Measurements from ENCODE around the gene ABHD6.

ABHD6 gene

DNA sequence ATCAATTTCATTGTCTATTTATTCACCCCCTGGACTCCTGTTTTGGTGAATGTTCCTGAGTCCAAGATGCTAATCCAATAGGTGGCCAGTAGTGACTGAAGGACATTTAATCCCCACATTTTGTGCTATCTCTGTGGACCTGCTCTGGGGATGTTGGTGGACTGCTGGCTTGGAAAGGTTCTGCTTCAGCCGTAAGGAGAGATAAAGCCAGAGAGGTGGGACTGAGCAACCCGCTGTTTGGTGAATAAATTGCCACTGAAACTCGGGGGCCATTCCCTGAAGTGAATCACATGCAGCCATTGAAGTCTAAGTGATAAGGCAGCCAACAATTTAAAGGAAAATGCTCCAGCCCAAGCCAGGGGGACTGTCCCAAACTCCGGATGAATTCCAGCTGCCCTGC is 1.6 kb upstream of the ABHD6 start:
- H3K4me3 ChIP-seq (ENCODE audit: low read depth, low read length): no peak overlapping the region
- TF ChIP-seq, protein P1, sequence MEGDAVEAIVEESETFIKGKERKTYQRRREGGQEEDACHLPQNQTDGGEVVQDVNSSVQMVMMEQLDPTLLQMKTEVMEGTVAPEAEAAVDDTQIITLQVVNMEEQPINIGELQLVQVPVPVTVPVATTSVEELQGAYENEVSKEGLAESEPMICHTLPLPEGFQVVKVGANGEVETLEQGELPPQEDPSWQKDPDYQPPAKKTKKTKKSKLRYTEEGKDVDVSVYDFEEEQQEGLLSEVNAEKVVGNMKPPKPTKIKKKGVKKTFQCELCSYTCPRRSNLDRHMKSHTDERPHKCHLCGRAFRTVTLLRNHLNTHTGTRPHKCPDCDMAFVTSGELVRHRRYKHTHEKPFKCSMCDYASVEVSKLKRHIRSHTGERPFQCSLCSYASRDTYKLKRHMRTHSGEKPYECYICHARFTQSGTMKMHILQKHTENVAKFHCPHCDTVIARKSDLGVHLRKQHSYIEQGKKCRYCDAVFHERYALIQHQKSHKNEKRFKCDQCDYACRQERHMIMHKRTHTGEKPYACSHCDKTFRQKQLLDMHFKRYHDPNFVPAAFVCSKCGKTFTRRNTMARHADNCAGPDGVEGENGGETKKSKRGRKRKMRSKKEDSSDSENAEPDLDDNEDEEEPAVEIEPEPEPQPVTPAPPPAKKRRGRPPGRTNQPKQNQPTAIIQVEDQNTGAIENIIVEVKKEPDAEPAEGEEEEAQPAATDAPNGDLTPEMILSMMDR (IDR thresholded peaks at IDR 0.05; ENCODE audit: insufficient read depth, low read length, missing control alignments): no peak
- CTCF ChIA-PET: interaction anchor here (3.6 to 6.2 kb wide), 2 partner anchors 19 to 71 kb away, joined by 12 to 35 read pairs; partner anchors contain the start of genes HTD2 and RPP14
- DNase-seq (ENCODE audit: low read depth, low spot score): no peak
- POLR2A ChIA-PET: no interaction called here

DNA sequence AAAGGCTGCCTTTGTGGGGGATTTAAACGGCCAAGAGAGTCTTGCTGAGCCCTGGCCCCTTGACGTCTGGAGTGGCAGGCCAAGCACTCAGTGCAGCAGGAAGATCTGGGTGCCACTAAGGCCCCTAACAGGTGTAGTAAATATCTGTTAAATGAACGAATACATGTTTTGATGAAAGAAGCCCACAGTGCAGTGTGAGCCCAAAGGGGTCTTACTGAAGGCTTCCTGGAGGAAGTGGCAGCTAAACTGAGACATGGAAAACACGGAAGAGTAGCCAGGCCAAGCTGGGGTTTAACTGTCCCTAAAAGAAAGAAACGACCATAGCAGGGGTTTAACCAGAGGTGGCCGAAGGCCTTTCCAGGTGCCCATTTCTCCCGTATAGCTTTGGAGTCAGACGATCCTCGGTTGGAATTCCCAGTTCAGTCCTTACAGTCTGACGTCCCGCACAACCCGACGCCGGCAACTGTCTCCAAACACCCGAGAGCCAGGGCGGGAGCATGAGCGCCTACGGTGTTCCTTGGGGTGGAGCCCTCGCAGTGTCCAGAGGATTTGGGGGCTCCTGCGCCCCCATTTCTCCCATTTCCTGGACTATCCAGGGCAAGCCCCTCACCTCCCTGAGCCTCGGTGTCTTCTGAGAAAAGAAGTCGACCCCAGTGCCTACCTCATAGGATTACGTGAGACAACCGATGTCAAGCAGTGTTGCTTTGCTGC is 910 bp upstream of the ABHD6 start:
- ChIA-PET POLR2A (no interaction called here), CTCF (interaction anchor here (3.4 to 3.6 kb wide), 2 partner anchors 20 to 65 kb away, joined by 12 to 20 read pairs; no protein-coding TSS in a partner anchor)
- H3K4me3 ChIP-seq (ENCODE audit: low read depth, low read length): peak overlapping the region; percentile 81
- TF ChIP-seq, protein P1 (IDR thresholded peaks at IDR 0.05; ENCODE audit: insufficient read depth, low read length, missing control alignments): no peak
- no peak for DNase-seq (ENCODE audit: low read depth, low spot score)

DNA sequence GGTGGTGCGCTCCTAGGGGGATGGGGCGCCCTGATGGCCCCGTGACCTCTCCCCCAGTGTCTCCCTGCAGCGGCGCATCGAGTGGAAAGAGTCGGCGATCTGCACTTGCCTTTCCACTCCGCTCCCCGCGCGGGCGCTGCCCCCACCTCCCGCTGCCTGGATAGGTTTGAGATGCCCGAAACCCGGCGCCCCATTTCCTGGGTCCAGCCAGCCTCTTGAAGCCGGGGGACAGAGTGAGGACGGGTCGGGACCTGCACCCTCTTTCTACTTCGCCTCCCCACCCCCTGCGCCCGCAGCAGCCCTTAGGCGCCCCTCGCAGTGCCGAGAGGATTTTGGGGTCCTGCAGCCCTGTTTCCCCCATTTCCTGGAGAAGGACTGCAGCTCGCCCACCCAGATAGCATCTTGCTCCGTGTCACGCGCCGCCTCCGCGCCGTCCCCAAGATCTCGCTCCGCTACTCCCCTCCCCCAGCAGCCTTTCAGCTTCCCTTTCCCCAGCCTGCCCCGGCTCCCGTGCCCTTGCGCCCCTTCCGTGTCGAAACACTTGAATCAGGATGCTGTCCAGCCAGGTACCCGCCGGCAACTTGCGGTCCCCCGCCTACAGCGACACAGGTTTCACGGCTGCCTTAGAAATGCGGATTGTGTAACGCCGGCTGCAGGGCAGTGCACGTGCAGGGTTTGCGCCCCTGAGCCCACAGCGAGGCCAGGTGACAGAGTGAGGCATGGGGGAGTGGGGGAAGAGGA is 519 bp downstream of the ABHD6 start:
- ChIA-PET CTCF (interaction anchor here (1.4 to 3.6 kb wide), 6 partner anchors 12 to 68 kb away, joined by 3 to 20 read pairs (median 9); partner anchors contain the start of genes HTD2 and RPP14), POLR2A (interaction anchor here (0.7 to 1.7 kb wide), 3 partner anchors 23 to 179 kb away, joined by 3 to 5 read pairs (median 3); no protein-coding TSS in a partner anchor)
- DNase-seq (ENCODE audit: low read depth, low spot score): no peak
- H3K4me3 ChIP-seq (ENCODE audit: low read depth, low read length): peak overlapping the region; percentile 81
- TF ChIP-seq, protein P1 (IDR thresholded peaks at IDR 0.05; ENCODE audit: insufficient read depth, low read length, missing control alignments): no peak

DNA sequence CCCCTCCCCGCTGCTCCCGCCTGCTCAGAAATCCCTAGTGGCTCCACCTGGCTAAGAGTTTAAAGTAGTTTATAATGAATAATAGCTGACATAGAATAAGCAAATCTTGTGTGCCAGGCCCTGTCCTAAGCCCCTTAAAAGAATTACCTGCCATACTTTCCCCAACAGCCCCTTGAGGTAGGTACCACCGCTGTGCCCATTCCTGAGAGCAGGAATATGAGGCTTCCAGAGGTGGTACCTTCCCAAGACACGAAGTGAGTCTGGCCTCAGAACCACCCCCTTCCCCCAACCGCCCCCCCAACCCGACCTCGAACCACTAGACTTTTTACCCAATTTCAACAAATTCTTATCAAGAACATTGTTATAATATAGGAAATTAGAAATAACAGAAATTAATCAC is 1.2 kb downstream of the ABHD6 start:
- CTCF ChIA-PET: interaction anchor here (1.4 to 3.6 kb wide), 6 partner anchors 11 to 68 kb away, joined by 3 to 20 read pairs (median 9); partner anchors contain the start of genes HTD2 and RPP14

DNA sequence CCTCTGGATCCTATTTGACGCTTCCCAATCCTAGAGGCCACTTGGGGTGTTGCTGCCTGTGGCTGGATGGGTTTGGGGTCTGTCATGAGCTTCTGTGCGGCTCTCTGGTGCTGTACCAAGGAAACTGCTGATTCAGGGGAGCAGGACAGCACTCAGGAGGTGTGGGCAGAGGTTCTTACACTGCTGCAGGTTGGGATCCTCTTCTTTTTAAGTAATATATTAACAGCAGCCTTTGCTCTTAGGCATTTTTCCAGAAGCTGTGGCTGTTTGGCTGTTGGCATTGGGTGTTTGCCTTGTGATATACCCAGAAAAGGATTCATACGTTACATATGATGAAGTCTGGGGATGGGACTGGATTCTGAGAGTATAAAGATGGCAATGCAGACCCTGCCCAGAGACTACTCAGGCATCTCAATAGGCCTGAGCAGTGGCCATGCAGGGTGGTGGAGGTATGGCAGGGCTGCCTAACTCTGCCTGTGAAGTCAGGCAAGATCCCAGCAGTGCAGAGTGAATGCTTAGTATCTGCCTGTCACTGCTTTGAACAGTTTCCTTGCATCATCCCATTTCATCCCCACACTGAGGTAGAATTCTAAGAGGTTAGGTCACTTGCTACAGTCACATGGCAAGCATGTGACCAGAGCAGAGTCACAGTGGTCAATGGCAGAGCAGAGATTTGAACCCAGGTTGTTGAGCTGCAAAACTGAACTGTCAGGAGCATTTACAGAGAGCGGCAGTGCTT is 3.9 kb downstream of the ABHD6 start:
- POLR2A ChIA-PET: no interaction called here
- TF ChIP-seq, protein P1 (IDR thresholded peaks at IDR 0.05; ENCODE audit: insufficient read depth, low read length, missing control alignments): no peak
- H3K4me3 ChIP-seq (ENCODE audit: low read depth, low read length): no peak overlapping the region
- DNase-seq (ENCODE audit: low read depth, low spot score): no peak
- CTCF ChIA-PET: interaction anchor here (1.0 to 1.6 kb wide), 3 partner anchors 9 to 24 kb away, joined by 4 read pairs; no protein-coding TSS in a partner anchor

More for the DNA sequence above, 1.2 kb downstream of the ABHD6 start:
- no peak overlapping the region for H3K4me3 ChIP-seq (ENCODE audit: low read depth, low read length)
- no peak for DNase-seq (ENCODE audit: low read depth, low spot score)
- TF ChIP-seq, protein P1 (IDR thresholded peaks at IDR 0.05; ENCODE audit: insufficient read depth, low read length, missing control alignments): no peak
- POLR2A ChIA-PET: interaction anchor here (1.7 kb wide), 1 partner anchor 22 kb away, joined by 5 read pairs; no protein-coding TSS in a partner anchor

Measured in AG04449 (cell line).